Measurements from ENCODE around the gene TMEM63A. TPM values are rescaled to one million over a fixed set of nuclear protein-coding genes. Genes with fewer than 3 reads are reported as not detected.
A peak's percentile ranks its signal among the peaks of the same experiment; 100 is the strongest.

Gene TMEM63A
- total and polyA plus RNA-seq, 2 of the 13 experiments (the other 11 are each of a cell fraction or from before 2014, with no cell fraction given): 23.9 to 53.3 TPM

- TF ChIP-seq ATF5 (CRISPR knock-in tag; IDR thresholded peaks at IDR 0.05; ENCODE audit: low read depth) (no peak), ZNF678 (CRISPR knock-in tag; IDR thresholded peaks at IDR 0.05) (0 out of 2 replicates have a peak, but pooled peaks have one; percentile 68), CENPT (CRISPR knock-in tag; IDR thresholded peaks at IDR 0.05; ENCODE audit: low read depth) (0 out of 2 replicates have a peak, but pooled peaks have one; percentile 2), PLSCR1 (CRISPR knock-in tag; IDR thresholded peaks at IDR 0.05; ENCODE audit: borderline replicate concordance) (no peak), USF2 (IDR thresholded peaks at IDR 0.05; ENCODE audit: low read depth, low read length) (peak; percentile 86), USF2 (CRISPR knock-in tag; IDR thresholded peaks at IDR 0.05; ENCODE audit: borderline replicate concordance) (peak; percentile 91; the same call in 1 of the 2 replicates), NFIC (IDR thresholded peaks at IDR 0.05; ENCODE audit: low read length) (no peak), SIX1 (CRISPR knock-in tag; IDR thresholded peaks at IDR 0.05; ENCODE audit: borderline replicate concordance) (peak; percentile 15; the same call in 1 of the 2 replicates), FOXA1 (IDR thresholded peaks at IDR 0.05) (no peak), FOXA1 (CRISPR knock-in tag; IDR thresholded peaks at IDR 0.05) (peak; percentile 61), KDM3A (CRISPR knock-in tag; IDR thresholded peaks at IDR 0.05; ENCODE audit: low read depth) (peak; percentile 35; the same call in 1 of the 2 replicates), ZNF644 (CRISPR knock-in tag; IDR thresholded peaks at IDR 0.05; ENCODE audit: low read depth) (no peak), ZNF121 (CRISPR knock-in tag; IDR thresholded peaks at IDR 0.05) (peak; percentile 55; the same call in 1 of the 2 replicates), PAXIP1 (CRISPR knock-in tag; conservative IDR thresholded peaks at IDR 0.05) (peak; percentile 41), NFAT5 (CRISPR knock-in tag; IDR thresholded peaks at IDR 0.05) (0 out of 2 replicates have a peak, but pooled peaks have one; percentile 36), ETV6 (CRISPR knock-in tag; conservative IDR thresholded peaks at IDR 0.05) (peak; percentile 76)
These were observed 41.7 kb upstream of the TMEM63A start, which contains the start of gene PYCR2 (continued) for GRCh38 chr1:225923692-225924555.

Data from HepG2 (cell line).